Neuron (in vitro differentiated cells): ENCODE results near the gene PFKFB2.

Experiments used
- H2AFZ ChIP-seq: one replicate; pipeline ENCODE4 v1.6.1; 2013; ENCODE audit warnings: low read depth, mild to moderate bottlenecking, inconsistent platforms, low read length, moderate library complexity
- H3K27me3 ChIP-seq: one replicate; pipeline ENCODE4 v1.6.1; 2013; ENCODE audit warnings: low read length; ENCODE audit not compliant: insufficient read depth
- H3K36me3 ChIP-seq: one replicate; pipeline ENCODE4 v1.6.1; 2013; ENCODE audit warnings: low read length; ENCODE audit not compliant: insufficient read depth
- H3K4me1 ChIP-seq: one replicate; pipeline ENCODE4 v1.6.1; 2013; ENCODE audit warnings: low read length; ENCODE audit not compliant: insufficient read depth
- H3K4me3 ChIP-seq: 2 replicates; pipeline ENCODE4 v1.5.1; 2013; ENCODE audit warnings: mild to moderate bottlenecking, low read length, moderate library complexity
- H3K9me3 ChIP-seq: one replicate; pipeline ENCODE4 v1.6.1; 2013; ENCODE audit warnings: low read length

The PFKFB2 gene

GRCh38 chr1:207102659-207103058 is 49.6 kb downstream of the PFKFB2 start:
- H3K4me3 ChIP-seq, result no peak overlapping the region
- no peak overlapping the region for H2AFZ ChIP-seq
- peaks cover 3% of the 10 kb centered on the region for H3K9me3 ChIP-seq
- H3K4me1 ChIP-seq, result no peaks in the 10 kb centered on the region
- H3K36me3 ChIP-seq, result no peaks in the 10 kb centered on the region
- peaks cover 7% of the 10 kb centered on the region for H3K27me3 ChIP-seq

DNA sequence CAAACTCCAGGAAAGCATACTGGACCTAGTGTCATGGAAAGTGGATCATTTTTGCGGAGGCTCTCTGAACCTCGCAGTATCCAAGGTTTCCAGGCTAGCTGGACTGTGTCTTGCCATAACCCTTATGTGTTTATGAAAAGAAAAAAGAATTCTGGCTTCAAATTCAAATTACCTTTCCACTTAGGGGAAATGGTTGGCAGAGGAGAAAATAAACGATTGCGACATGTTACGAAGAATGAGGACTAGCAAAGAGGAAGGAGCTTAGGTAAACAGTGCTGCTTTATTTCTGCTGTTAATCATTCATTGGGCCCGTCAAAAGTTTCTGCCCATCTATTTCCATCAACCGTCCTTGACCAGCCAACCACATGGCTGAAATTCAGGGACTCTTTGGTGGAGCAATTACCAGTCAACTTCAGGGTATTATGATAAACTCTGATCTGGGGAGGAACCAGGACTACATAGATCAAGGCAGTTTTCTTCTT is 50.9 kb downstream of the PFKFB2 start, which contains the start of gene C4BPA:
Gene C4BPA (plus strand): TSS at position 342 of the 482 bp plus-strand sequence. CDS start 8,793 bp downstream, outside the sequence.
- Histone ChIP-seq H3K36me3 (no peaks in the 10 kb centered on the region), H2AFZ (no peak within 1 kb of the TSS), H3K27me3 (peaks cover 7% of the 10 kb centered on the region), H3K4me3 (no peak within 1 kb of the TSS), H3K4me1 (no peaks in the 10 kb centered on the region), H3K9me3 (peaks cover 3% of the 10 kb centered on the region)

- Histone ChIP-seq H3K9me3 (no peaks in the 10 kb centered on the region), H2AFZ (no peak overlapping the region), H3K36me3 (no peaks in the 10 kb centered on the region), H3K27me3 (peaks cover 3% of the 10 kb centered on the region), H3K4me3 (no peak overlapping the region), H3K4me1 (no peaks in the 10 kb centered on the region)
These were observed 55.9 kb downstream of the PFKFB2 start for GRCh38 chr1:207109004-207109403.

- no peaks in the 10 kb centered on the region for H3K27me3 ChIP-seq
- no peak overlapping the region for H3K4me3 ChIP-seq
- H2AFZ ChIP-seq, result no peak overlapping the region
- H3K36me3 ChIP-seq, result no peaks in the 10 kb centered on the region
- H3K9me3 ChIP-seq, result no peaks in the 10 kb centered on the region
- no peaks in the 10 kb centered on the region for H3K4me1 ChIP-seq
These were observed 59.7 kb downstream of the PFKFB2 start for GRCh38 chr1:207112616-207113296.

DNA sequence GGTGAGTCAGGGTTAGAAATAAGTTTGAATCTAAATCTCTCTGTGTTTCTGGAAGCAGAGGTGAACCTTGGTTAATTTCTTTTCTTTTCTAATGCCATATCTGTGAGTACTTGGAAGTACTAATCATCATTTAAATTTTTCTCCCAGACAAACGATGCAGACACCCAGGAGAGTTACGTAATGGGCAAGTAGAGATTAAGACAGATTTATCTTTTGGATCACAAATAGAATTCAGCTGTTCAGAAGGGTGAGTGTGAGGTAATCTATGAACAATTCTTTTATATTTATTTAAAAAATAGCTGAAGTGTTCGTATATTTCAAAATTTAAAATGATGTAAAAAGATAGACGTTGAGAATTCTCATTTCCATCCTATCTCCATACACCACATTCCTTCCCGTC is 62.2 kb downstream of the PFKFB2 start:
- H3K9me3 ChIP-seq, result no peaks in the 10 kb centered on the region
- no peak overlapping the region for H3K4me3 ChIP-seq
- no peaks in the 10 kb centered on the region for H3K4me1 ChIP-seq
- H2AFZ ChIP-seq, result no peak overlapping the region
- H3K36me3 ChIP-seq, result no peaks in the 10 kb centered on the region
- H3K27me3 ChIP-seq, result no peaks in the 10 kb centered on the region

DNA sequence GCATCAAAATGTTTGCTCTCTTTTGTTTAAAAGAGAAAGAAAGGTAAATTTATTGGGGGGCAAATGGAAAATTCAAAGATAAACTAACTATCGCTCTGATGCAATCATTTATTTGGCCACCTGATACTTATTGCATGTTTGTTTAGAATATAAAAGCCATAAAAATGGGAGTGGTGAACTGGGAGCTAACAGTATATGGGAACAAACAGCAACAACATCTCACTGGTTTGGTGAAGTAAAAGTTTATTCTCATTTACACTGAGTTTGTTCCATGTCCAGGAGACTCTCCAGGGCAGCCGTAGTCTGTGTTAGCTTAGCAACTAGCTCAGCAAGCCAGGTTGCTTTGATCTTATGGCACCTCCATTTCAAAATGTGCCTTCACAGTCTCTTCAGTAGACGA is 71.3 kb downstream of the PFKFB2 start:
- Histone ChIP-seq H3K9me3 (peaks cover 3% of the 10 kb centered on the region), H3K27me3 (peaks cover 2% of the 10 kb centered on the region), H3K4me3 (no peak overlapping the region), H3K36me3 (no peaks in the 10 kb centered on the region), H3K4me1 (no peaks in the 10 kb centered on the region), H2AFZ (no peak overlapping the region)

- Histone ChIP-seq H3K4me3 (no peak overlapping the region), H3K36me3 (no peaks in the 10 kb centered on the region), H3K27me3 (peaks cover 3% of the 10 kb centered on the region), H3K9me3 (peaks cover 3% of the 10 kb centered on the region), H2AFZ (no peak overlapping the region), H3K4me1 (no peaks in the 10 kb centered on the region)
These were observed 75.4 kb downstream of the PFKFB2 start for GRCh38 chr1:207128336-207128921.

DNA sequence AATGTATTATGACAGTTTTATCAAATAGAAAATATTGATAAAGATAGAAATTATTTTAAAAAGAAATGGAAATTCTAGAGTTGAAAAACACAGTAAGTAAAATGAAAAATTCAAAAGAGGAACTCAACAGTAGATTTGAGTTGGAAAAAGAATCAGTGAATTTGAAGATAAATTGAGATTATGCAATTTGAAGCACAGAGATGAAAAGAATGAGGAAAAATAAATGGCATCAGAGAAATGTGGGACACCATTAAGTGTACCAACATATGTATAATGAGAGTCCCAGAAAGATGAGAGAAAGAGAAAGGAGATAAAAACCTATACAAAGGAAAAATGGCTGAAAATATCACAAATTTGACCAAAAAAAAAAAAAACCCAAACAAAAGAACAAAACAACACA is 76.0 kb downstream of the PFKFB2 start:
- H3K4me3 ChIP-seq, result no peak overlapping the region
- H3K36me3 ChIP-seq, result no peaks in the 10 kb centered on the region
- H2AFZ ChIP-seq, result no peak overlapping the region
- no peaks in the 10 kb centered on the region for H3K4me1 ChIP-seq
- H3K9me3 ChIP-seq, result peaks cover 3% of the 10 kb centered on the region
- H3K27me3 ChIP-seq, result peaks cover 3% of the 10 kb centered on the region
